Stomach (tissue), 9 donors: ENCODE results near the gene LIN7A. TPM values are rescaled to one million over a fixed set of nuclear protein-coding genes. Genes with fewer than 3 reads are reported as not detected.

Experiments used
- DNase-seq, 2 donors: peaks; one replicate each; pipeline versions ENCODE4 v3.0.0 to v3.0.0-alpha.2; 2013 to 2019
- H3K27ac ChIP-seq, 5 donors: fragments of 200-600 bp in 4 of 5; sonication (generic) in 4 of 5; one replicate each; pipeline ENCODE4 v1.5.1; 2013 to 2019; ENCODE audit warnings: mild to moderate bottlenecking in 1 of 5, moderate library complexity in 1 of 5
- H3K27me3 ChIP-seq, 3 donors: fragments of 200-600 bp; sonication (generic); one replicate each; pipeline ENCODE4 v1.5.1; 2017 to 2019; ENCODE audit warnings: mixed run types in 1 of 3
- H3K36me3 ChIP-seq, 4 donors: fragments of 200-600 bp; sonication (generic); 1 replicate in 3 of 4; 2 replicates in 1 of 4; pipeline ENCODE4 v1.5.1; 2016 to 2019
- H3K4me1 ChIP-seq, 4 donors: fragments of 200-600 bp; sonication (generic); one replicate each; pipeline ENCODE4 v1.5.1; 2016 to 2019
- H3K4me3 ChIP-seq, 4 donors: fragments of 200-600 bp; sonication (generic) in 3 of 4; one replicate each; pipeline ENCODE4 v1.5.1; 2016 to 2019; ENCODE audit warnings: mild to moderate bottlenecking in 1 of 4
- H3K9me3 ChIP-seq, 4 donors: fragments of 200-600 bp; sonication (generic); one replicate each; pipeline ENCODE4 v1.5.1; 2016 to 2019
- CTCF ChIP-seq, 7 experiments: fragments of 450-650 bp in 4 of 7; fragments of 200-600 bp in 3 of 7; sonication (generic) in 3 of 7; IDR thresholded peaks; one replicate each; pipeline ENCODE4 v1.5.1; 2016 to 2019; ENCODE audit warnings: antibody characterized with exemption in 7 of 7, control low read depth in 2 of 7, mild to moderate bottlenecking in 1 of 7
- EP300 ChIP-seq: sonication (generic); formaldehyde crosslinking; IDR thresholded peaks from one replicate; pipeline ENCODE4 v1.6.1; 2017; ENCODE audit warnings: antibody characterized with exemption
- POLR2A ChIP-seq, 4 donors: fragments of 450-650 bp; IDR thresholded peaks; one replicate each; pipeline ENCODE4 v1.6.1; 2016; ENCODE audit warnings: antibody characterized with exemption in 4 of 4, control low read depth in 2 of 4, mild to moderate bottlenecking in 1 of 4, moderate library complexity in 1 of 4
- POLR2AphosphoS5 ChIP-seq, 3 donors: sonication (generic); formaldehyde crosslinking; IDR thresholded peaks; one replicate each; pipeline ENCODE4 v1.6.1; 2016; ENCODE audit warnings: antibody characterized with exemption in 3 of 3
- WGBS, 5 donors: extraction: QIAGEN DNeasy Blood & Tissue Kit in 3 of 5; methylation state at CpG; one replicate each; pipeline versions ENCODE4 v1.1.5 to v1.1.7; 2013 to 2018; 5-methylcytosine and 5-hydroxymethylcytosine counted together
- intact Hi-C: fragments of 100-400 bp; cut with DNase I; formaldehyde crosslinking; loops from one replicate; pipeline ENCODE4 v1.15.1; 2023; ENCODE audit warnings: low total_unique reads
- polyA plus RNA-seq, 3 donors: library from polyadenylated mRNA; stranded (reverse); fragments of 200-250 nt; gene quantifications; one replicate each; pipeline ENCODE4 v1.2.3, GENCODE V29; 2013
- total RNA-seq, 5 donors: library from RNA; depleted of rRNA; stranded (reverse); fragments of >200 nt; gene quantifications; one replicate each; pipeline versions ENCODE4 v1.1.0 to v1.2.3, GENCODE V29; 2014 to 2016
- donor health status: healthy with polysubstance abuse.
- donor health status: Bipolar disorder and iron deficiency.
- donor health status: healthy.

Gene LIN7A
- total and polyA plus RNA-seq, 8 donors: 0.45 to 163 (median 2.7) TPM

- no peak overlapping the region for H3K4me3 ChIP-seq
- no peak for DNase-seq
- no peak for TF ChIP-seq EP300
- no peak overlapping the region for H3K27ac ChIP-seq
- no peaks in the 10 kb centered on the region for H3K9me3 ChIP-seq
- WGBS, 5 donors: 50 to 71% (median 66%) methylated on average over 1 of the region's 1 CpG
- intact Hi-C loops: no loop called here
- H3K36me3 ChIP-seq: no peaks in the 10 kb centered on the region
- no peaks in the 10 kb centered on the region for H3K27me3 ChIP-seq
- H3K4me1 ChIP-seq: no peaks in the 10 kb centered on the region
Measured at GRCh38 chr12:80966001-80966400, 28.3 kb upstream of the LIN7A start.

- 74 to 94% (median 92%) methylated on average over 5 of the region's 5 CpGs for WGBS, 5 donors
- H3K27ac ChIP-seq: no peak overlapping the region
- no peak overlapping the region for H3K4me3 ChIP-seq
- H3K36me3 ChIP-seq: no peaks in the 10 kb centered on the region
- H3K4me1 ChIP-seq: no peaks in the 10 kb centered on the region
- no peaks in the 10 kb centered on the region for H3K9me3 ChIP-seq
- intact Hi-C loops: no loop called here
- no peaks in the 10 kb centered on the region for H3K27me3 ChIP-seq
- TF ChIP-seq POLR2AphosphoS5 (IDR thresholded peaks at IDR 0.05) (no peak), POLR2A (IDR thresholded peaks at IDR 0.05) (no peak), EP300 (no peak), CTCF (IDR thresholded peaks at IDR 0.05) (no peak)
- DNase-seq: no peak
Measured at GRCh38 chr12:80958162-80958561, 20.4 kb upstream of the LIN7A start.

- no peaks in the 10 kb centered on the region for H3K9me3 ChIP-seq
- no peak for DNase-seq
- no peaks in the 10 kb centered on the region for H3K36me3 ChIP-seq
- intact Hi-C loops: no loop called here
- 53 to 77% (median 58%) methylated on average over 5 of the region's 5 CpGs for WGBS, 5 donors
- H3K4me3 ChIP-seq: no peak overlapping the region
- H3K4me1 ChIP-seq: no peaks in the 10 kb centered on the region
- no peaks in the 10 kb centered on the region for H3K27me3 ChIP-seq
- TF ChIP-seq EP300: no peak
- TF ChIP-seq POLR2A (IDR thresholded peaks at IDR 0.05): no peak
- no peak for TF ChIP-seq CTCF (IDR thresholded peaks at IDR 0.05)
- no peak for TF ChIP-seq POLR2AphosphoS5 (IDR thresholded peaks at IDR 0.05)
- H3K27ac ChIP-seq: no peak overlapping the region
Measured at GRCh38 chr12:80954857-80955520, 17.3 kb upstream of the LIN7A start.

GRCh38 chr12:80952443-80952842 is 14.7 kb upstream of the LIN7A start:
- no peaks in the 10 kb centered on the region for H3K9me3 ChIP-seq
- H3K4me3 ChIP-seq: no peak overlapping the region
- TF ChIP-seq POLR2A (IDR thresholded peaks at IDR 0.05) (no peak), EP300 (no peak)
- no peak overlapping the region for H3K27ac ChIP-seq
- no peaks in the 10 kb centered on the region for H3K4me1 ChIP-seq
- DNase-seq: no peak
- no peaks in the 10 kb centered on the region for H3K27me3 ChIP-seq
- intact Hi-C loops: no loop called here
- H3K36me3 ChIP-seq: no peaks in the 10 kb centered on the region

- Histone ChIP-seq H3K4me1 (no peaks in the 10 kb centered on the region), H3K27ac (no peak overlapping the region), H3K9me3 (no peaks in the 10 kb centered on the region), H3K4me3 (no peak overlapping the region), H3K36me3 (no peaks in the 10 kb centered on the region), H3K27me3 (no peaks in the 10 kb centered on the region)
- WGBS, 5 donors: 63 to 67% (median 64%) methylated on average over 3 of the region's 3 CpGs
- no peak for DNase-seq
- intact Hi-C loops: no loop called here
- TF ChIP-seq CTCF (IDR thresholded peaks at IDR 0.05): peak in 1 of 7 experiments; percentile 6
- no peak for TF ChIP-seq EP300
Measured at GRCh38 chr12:80946591-80946990, 8.9 kb upstream of the LIN7A start.
